Naive B cell (primary cell): ENCODE results near the gene INO80D. TPM values are rescaled to one million over a fixed set of nuclear protein-coding genes. Genes with fewer than 3 reads are reported as not detected.
A peak's percentile ranks its signal among the peaks of the same experiment; 100 is the strongest.
"Not testable (repeated sequence)": the region's sequence is repeated elsewhere in the genome, so short reads cannot be mapped to it uniquely, and the experiment has no call there.

Experiments
- ATAC-seq, 2 donors: fragments of 150-1000 bp; cut with Tn5 transposase; 2 replicates each; pipeline ENCODE4 v1.10.0; 2021; ENCODE audit warnings: low read depth in 2 of 2, mild to moderate bottlenecking in 2 of 2, moderate library complexity in 2 of 2
- DNase-seq: peaks from one replicate; pipeline ENCODE4 v3.0.0; 2022
- H3K27ac Mint-ChIP-seq, 6 donors: one replicate each; pipeline ENCODE4 v1.8.0; 2020 to 2022; ENCODE audit warnings: mild to moderate bottlenecking in 6 of 6, mixed read lengths in 6 of 6, moderate library complexity in 5 of 6, inconsistent platforms in 2 of 6
- H3K27me3 Mint-ChIP-seq, 3 donors: one replicate each; pipeline ENCODE4 v1.8.0; 2021 to 2022; ENCODE audit warnings: mixed read lengths in 3 of 3, mild to moderate bottlenecking in 1 of 3
- H3K36me3 Mint-ChIP-seq, 2 donors: one replicate each; pipeline ENCODE4 v1.8.0; 2020 to 2022; ENCODE audit warnings: mixed read lengths in 2 of 2, inconsistent platforms in 1 of 2, mild to moderate bottlenecking in 1 of 2
- H3K4me1 Mint-ChIP-seq, 3 donors: one replicate each; pipeline ENCODE4 v1.8.0; 2020 to 2022; ENCODE audit warnings: mixed read lengths in 3 of 3, inconsistent platforms in 1 of 3, mild to moderate bottlenecking in 1 of 3, moderate library complexity in 1 of 3
- H3K4me3 Mint-ChIP-seq, 8 donors: one replicate each; pipeline ENCODE4 v1.8.0; 2020 to 2022; ENCODE audit warnings: mild to moderate bottlenecking in 8 of 8, mixed read lengths in 8 of 8, moderate library complexity in 8 of 8, inconsistent platforms in 2 of 8
- H3K9me3 Mint-ChIP-seq, 7 donors: one replicate each; pipeline ENCODE4 v1.8.0; 2020 to 2022; ENCODE audit warnings: mixed read lengths in 7 of 7, mild to moderate bottlenecking in 5 of 7, inconsistent platforms in 2 of 7, moderate library complexity in 1 of 7
- polyA plus RNA-seq, 6 donors: library from polyadenylated mRNA; unstranded; fragments of 300-500 nt; fragmentation: Illumina TruSeq; gene quantifications; one replicate each; pipeline ENCODE4 v1.2.3, GENCODE V29; 2021; ENCODE audit warnings: low read depth in 6 of 6

INO80D gene
- polyA plus RNA-seq, 6 donors from 2014 or later = 14.2 to 25.5 (median 18.5) TPM

- H3K27me3 Mint-ChIP-seq = no peaks in the 10 kb centered on the region
- H3K4me1 Mint-ChIP-seq = peaks cover 0 to 2% (median 0%) of the 10 kb centered on the region in 3 donors
Measured at GRCh38 chr2:206095536-206096332, 9.8 kb upstream of the INO80D start.

GRCh38 chr2:206092297-206092696 is 6.3 kb upstream of the INO80D start:
- Mint-ChIP-seq H3K4me1 (peaks cover under 1 to 18% (median under 1%) of the 10 kb centered on the region in 3 donors), H3K27ac (peak overlapping the region in 1 of 6 donors; percentile 63), H3K9me3 (no peaks in the 10 kb centered on the region), H3K36me3 (no peaks in the 10 kb centered on the region), H3K27me3 (no peaks in the 10 kb centered on the region), H3K4me3 (no peak overlapping the region)
- DNase-seq = no peak
- ATAC-seq = no peak

More at GRCh38 chr2:206095536-206096332, 9.8 kb upstream of the INO80D start:
- no peak for ATAC-seq
- H3K4me3 Mint-ChIP-seq = no peak overlapping the region
- H3K9me3 Mint-ChIP-seq = no peaks in the 10 kb centered on the region
- no peak for DNase-seq
- H3K27ac Mint-ChIP-seq = no peak overlapping the region
- no peaks in the 10 kb centered on the region for H3K36me3 Mint-ChIP-seq

GRCh38 chr2:206088248-206088647 is 2.3 kb upstream of the INO80D start:
- Mint-ChIP-seq H3K9me3 (no peaks in the 10 kb centered on the region), H3K27me3 (no peaks in the 10 kb centered on the region), H3K4me3 (peak overlapping the region in 3 of 8 donors; percentile 51 to 65 (median 58)), H3K4me1 (peaks cover 22 to 39% (median 27%) of the 10 kb centered on the region in 3 donors), H3K36me3 (no peaks in the 10 kb centered on the region), H3K27ac (peak overlapping the region in 2 of 6 donors; percentile 7 to 32)
- ATAC-seq = no peak
- DNase-seq = no peak

GRCh38 chr2:206086716-206087350 is 859 bp upstream of the INO80D start:
- Mint-ChIP-seq H3K4me1 (peaks cover 22 to 46% (median 28%) of the 10 kb centered on the region in 3 donors), H3K4me3 (peak overlapping the region; percentile 53 to 100 (median 98)), H3K27ac (peak overlapping the region; percentile 51 to 100 (median 72)), H3K9me3 (no peaks in the 10 kb centered on the region), H3K27me3 (no peaks in the 10 kb centered on the region), H3K36me3 (no peaks in the 10 kb centered on the region)
- ATAC-seq = no peak
- DNase-seq = no peak

- Mint-ChIP-seq H3K27ac (peak overlapping the region; percentile 95 to 100 (median 99)), H3K4me3 (peak overlapping the region; percentile 94 to 100 (median 98)), H3K27me3 (no peaks in the 10 kb centered on the region), H3K36me3 (no peaks in the 10 kb centered on the region), H3K4me1 (peaks cover 28 to 56% (median 40%) of the 10 kb centered on the region in 3 donors), H3K9me3 (no peaks in the 10 kb centered on the region)
- DNase-seq (peak; percentile 57), ATAC-seq (peak; percentile 42 to 44)
Measured at GRCh38 chr2:206084870-206085741, 868 bp downstream of the INO80D start.

- H3K4me3 Mint-ChIP-seq = peak overlapping the region; percentile 94 to 98 (median 98)
- ATAC-seq = no peak
- no peaks in the 10 kb centered on the region for H3K9me3 Mint-ChIP-seq
- H3K27ac Mint-ChIP-seq = peak overlapping the region; percentile 95 to 100 (median 98)
- H3K4me1 Mint-ChIP-seq = peaks cover 35 to 61% (median 46%) of the 10 kb centered on the region in 3 donors
- H3K36me3 Mint-ChIP-seq = no peaks in the 10 kb centered on the region
- peak; percentile 3 for DNase-seq
- H3K27me3 Mint-ChIP-seq = no peaks in the 10 kb centered on the region
Measured at GRCh38 chr2:206084439-206084869, 1.5 kb downstream of the INO80D start.

GRCh38 chr2:206083602-206084438 is 2.2 kb downstream of the INO80D start:
- Mint-ChIP-seq H3K36me3 (no peaks in the 10 kb centered on the region), H3K4me1 (peaks cover 38 to 63% (median 50%) of the 10 kb centered on the region in 3 donors), H3K27me3 (no peaks in the 10 kb centered on the region), H3K4me3 (peak overlapping the region; percentile 94 to 98 (median 98)), H3K27ac (peak overlapping the region; percentile 95 to 100 (median 98)), H3K9me3 (no peaks in the 10 kb centered on the region)
- no peak for ATAC-seq
- no peak for DNase-seq

GRCh38 chr2:206082298-206082843 is 3.6 kb downstream of the INO80D start:
- Mint-ChIP-seq H3K9me3 (no peaks in the 10 kb centered on the region), H3K27me3 (no peaks in the 10 kb centered on the region), H3K4me1 (peaks cover 46 to 64% (median 61%) of the 10 kb centered on the region in 3 donors), H3K36me3 (no peaks in the 10 kb centered on the region), H3K4me3 (peak overlapping the region in 2 of 8 donors; percentile 47 to 77), H3K27ac (peak overlapping the region in 1 of 6 donors; percentile 76)
- ATAC-seq = no peak
- no peak for DNase-seq

- Mint-ChIP-seq H3K9me3 (no peaks in the 10 kb centered on the region), H3K4me3 (peak overlapping the region in 1 of 8 donors; percentile 77), H3K4me1 (peaks cover 38 to 60% (median 52%) of the 10 kb centered on the region in 3 donors), H3K27ac (peak overlapping the region in 2 of 6 donors; percentile 9 to 53), H3K27me3 (no peaks in the 10 kb centered on the region), H3K36me3 (no peaks in the 10 kb centered on the region)
- no peak for ATAC-seq
- DNase-seq = no peak
Measured at GRCh38 chr2:206080927-206081326, 5.0 kb downstream of the INO80D start.

GRCh38 chr2:206079699-206080465 is 6.1 kb downstream of the INO80D start:
- Mint-ChIP-seq H3K36me3 (no peaks in the 10 kb centered on the region), H3K27me3 (no peaks in the 10 kb centered on the region), H3K4me3 (peak overlapping the region in 1 of 8 donors; percentile 41), H3K27ac (peak overlapping the region in 4 of 6 donors; percentile 1 to 90 (median 72)), H3K4me1 (peaks cover 41 to 63% (median 56%) of the 10 kb centered on the region in 3 donors), H3K9me3 (no peaks in the 10 kb centered on the region)
- no peak for ATAC-seq
- DNase-seq = no peak

GRCh38 chr2:206077879-206078278 is 8.1 kb downstream of the INO80D start:
- not testable (repeated sequence) for H3K36me3 Mint-ChIP-seq, H3K9me3 Mint-ChIP-seq
- H3K4me1 Mint-ChIP-seq = peaks cover 35 to 66% (median 49%) of the 10 kb centered on the region in 3 donors

More at GRCh38 chr2:206077879-206078278, 8.1 kb downstream of the INO80D start:
- not testable (repeated sequence) for H3K27me3 Mint-ChIP-seq, DNase-seq, ATAC-seq
- Mint-ChIP-seq H3K4me3 (peak overlapping the region in 2 of 8 donors; percentile 0 to 8), H3K27ac (peak overlapping the region in 2 of 6 donors; percentile 12 to 47)
